H1 (cell line): ENCODE results near the gene ZMIZ1. TPM values are rescaled to one million over a fixed set of nuclear protein-coding genes. Genes with fewer than 3 reads are reported as not detected.

Experiments
- CTBP2 ChIP-seq: IDR thresholded peaks from 2 replicates; pipeline ENCODE4 v1.7.0; 2011; ENCODE audit warnings: borderline replicate concordance, mild to moderate bottlenecking, moderate library complexity, mixed read lengths, low read length; ENCODE audit not compliant: insufficient read depth, insufficient read length
- GABPA ChIP-seq: IDR thresholded peaks from 2 replicates; pipeline ENCODE4 v1.6.1; 2011; ENCODE audit warnings: mild to moderate bottlenecking, low read length, moderate library complexity, borderline replicate concordance; ENCODE audit not compliant: insufficient read depth
- POLR2A ChIP-seq, 2 experiments: IDR thresholded peaks; 1 replicate in 1 of 2; 2 replicates in 1 of 2; pipeline ENCODE4 v1.6.1; 2011; ENCODE audit warnings: low read depth in 2 of 2, low read length in 2 of 2, mild to moderate bottlenecking in 2 of 2; ENCODE audit errors: control extremely low read depth in 1 of 2
- RNF2 ChIP-seq: fragments of 200-900, 300-1000 bp; sonication (generic); IDR thresholded peaks from 2 replicates; pipeline ENCODE4 v1.7.1; 2016; ENCODE audit warnings: borderline replicate concordance, low read depth, mild to moderate bottlenecking, antibody characterized with exemption, low read length; ENCODE audit not compliant: poor library complexity, severe bottlenecking; ENCODE audit errors: missing control alignments
- SIN3A ChIP-seq, 2 experiments: IDR thresholded peaks in 1 of 2; conservative IDR thresholded peaks in 1 of 2; 2 replicates each; pipeline ENCODE4 v1.6.1; 2011 to 2012; ENCODE audit warnings: low read length in 2 of 2, improper control_type of control experiment in 1 of 2, low read depth in 1 of 2, mild to moderate bottlenecking in 1 of 2
- SP1 ChIP-seq: IDR thresholded peaks from 2 replicates; pipeline ENCODE4 v1.6.1; 2011; ENCODE audit warnings: low read depth, low read length
- ZNF274 ChIP-seq: IDR thresholded peaks from 2 replicates; pipeline ENCODE4 v1.7.0; 2012; ENCODE audit warnings: low read length, borderline replicate concordance; ENCODE audit errors: extremely low read depth
- polyA plus RNA-seq, 7 experiments: library from polyadenylated mRNA; depleted of rRNA in 3 of 7; stranded (reverse) in 5 of 7; unstranded in 2 of 7; fragments of >200 nt in 5 of 7; fragments of 200-250 nt in 2 of 7; gene quantifications; 1 replicate in 5 of 7; 2 replicates in 1 of 7; 4 replicates in 1 of 7; pipeline versions ENCODE4 v1.2.1 to v1.2.3, GENCODE V29; 2011 to 2013; ENCODE audit warnings: missing spikeins in 2 of 7, mixed read lengths in 2 of 7
- total RNA-seq: library from RNA; stranded (reverse); fragmentation: NEBNext Ultra II Directional; extraction: Animal tissue kit (Norgen Biotek cat#: 25700); gene quantifications from 2 replicates; pipeline ENCODE4 v1.2.1, GENCODE V29; 2021
- TF ChIP-seq, protein P1 (sequence below), 3 experiments: IDR thresholded peaks; 1 replicate in 2 of 3; 2 replicates in 1 of 3; pipeline versions ENCODE4 v1.5.1 to v1.6.1; 2011; ENCODE audit warnings: low read length in 3 of 3, mild to moderate bottlenecking in 3 of 3, inconsistent platforms in 2 of 3, low read depth in 1 of 3, moderate library complexity in 1 of 3; ENCODE audit not compliant: insufficient read depth in 1 of 3; ENCODE audit errors: control extremely low read depth in 1 of 3

Gene ZMIZ1
- total and polyA plus RNA-seq, 2 of the 8 experiments (the other 6 are each of a cell fraction or from before 2014, with no cell fraction given), result 8.1 to 28.0 TPM

DNA sequence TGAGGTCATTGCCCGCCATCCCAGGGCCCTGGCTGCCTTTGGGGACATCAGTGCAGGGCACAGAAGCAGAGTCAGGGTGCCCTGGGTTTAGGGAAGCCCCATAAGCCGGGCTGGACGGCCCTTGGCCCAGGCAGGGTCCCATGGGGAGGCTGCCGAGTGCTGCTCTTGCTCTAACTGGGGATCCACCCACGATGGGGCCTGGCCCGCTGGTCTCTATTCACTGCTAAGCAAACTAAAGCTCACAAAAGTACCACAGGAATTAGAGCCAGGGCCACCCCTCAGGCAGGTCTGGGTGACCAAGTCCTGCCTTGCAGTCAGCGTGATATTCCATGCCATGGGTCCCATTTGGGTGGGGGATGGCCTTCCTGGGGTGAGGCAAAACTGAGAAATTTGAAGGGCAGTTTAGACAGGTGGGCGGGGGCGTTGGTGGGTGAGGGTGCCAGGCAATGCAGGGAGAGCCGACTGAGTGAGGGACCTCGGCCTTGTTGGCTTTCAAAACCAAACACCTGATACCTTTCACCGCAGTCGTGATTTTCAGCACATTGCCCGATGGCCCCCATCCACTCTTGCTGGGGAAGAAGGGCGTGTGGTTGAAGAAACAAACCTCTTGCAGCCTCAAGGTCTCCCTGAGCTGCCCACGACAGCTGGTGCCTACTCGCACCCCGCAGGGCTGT is 185.7 kb downstream of the ZMIZ1 start (continued):
- TF ChIP-seq, protein P1, sequence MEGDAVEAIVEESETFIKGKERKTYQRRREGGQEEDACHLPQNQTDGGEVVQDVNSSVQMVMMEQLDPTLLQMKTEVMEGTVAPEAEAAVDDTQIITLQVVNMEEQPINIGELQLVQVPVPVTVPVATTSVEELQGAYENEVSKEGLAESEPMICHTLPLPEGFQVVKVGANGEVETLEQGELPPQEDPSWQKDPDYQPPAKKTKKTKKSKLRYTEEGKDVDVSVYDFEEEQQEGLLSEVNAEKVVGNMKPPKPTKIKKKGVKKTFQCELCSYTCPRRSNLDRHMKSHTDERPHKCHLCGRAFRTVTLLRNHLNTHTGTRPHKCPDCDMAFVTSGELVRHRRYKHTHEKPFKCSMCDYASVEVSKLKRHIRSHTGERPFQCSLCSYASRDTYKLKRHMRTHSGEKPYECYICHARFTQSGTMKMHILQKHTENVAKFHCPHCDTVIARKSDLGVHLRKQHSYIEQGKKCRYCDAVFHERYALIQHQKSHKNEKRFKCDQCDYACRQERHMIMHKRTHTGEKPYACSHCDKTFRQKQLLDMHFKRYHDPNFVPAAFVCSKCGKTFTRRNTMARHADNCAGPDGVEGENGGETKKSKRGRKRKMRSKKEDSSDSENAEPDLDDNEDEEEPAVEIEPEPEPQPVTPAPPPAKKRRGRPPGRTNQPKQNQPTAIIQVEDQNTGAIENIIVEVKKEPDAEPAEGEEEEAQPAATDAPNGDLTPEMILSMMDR (IDR thresholded peaks at IDR 0.05; ENCODE audit: control extremely low read depth in 1 of 3, insufficient read depth in 1 of 3, low read depth in 1 of 3, low read length in 3 of 3), result no peak
- TF ChIP-seq RNF2 (no peak), GABPA (no peak), SP1 (no peak), SIN3A (conservative IDR thresholded peaks at IDR 0.05 in 1 of 2, IDR thresholded peaks at IDR 0.05 in 1 of 2; ENCODE audit: low read depth in 1 of 2, low read length in 2 of 2) (no peak), CTBP2 (no peak), ZNF274 (no peak), POLR2A (IDR thresholded peaks at IDR 0.05; ENCODE audit: control extremely low read depth in 1 of 2, low read depth in 2 of 2, low read length in 2 of 2) (no peak)
